ENCODE results near the gene KPRP. TPM values are rescaled to one million over a fixed set of nuclear protein-coding genes. Genes with fewer than 3 reads are reported as not detected.

The KPRP gene
- total and polyA plus RNA-seq, 2 experiments from 2014 or later, result not detected

- no peaks in the 10 kb centered on the region for H4K20me1 ChIP-seq (replicated peaks; ENCODE audit: insufficient read depth)
- no peak for DNase-seq (ENCODE audit: low spot score)
- H2AFZ ChIP-seq, result no peak within 1 kb of the TSS
- no peaks in the 10 kb centered on the region for H3F3A ChIP-seq (replicated peaks; ENCODE audit: low read depth)
- H3K4me2 ChIP-seq, result no peak within 1 kb of the TSS
- Mint-ChIP-seq H3K27me3 (ENCODE audit: insufficient read depth, low read depth, poor library complexity) (peaks cover 8% of the 10 kb centered on the region), H3K4me1 (no peaks in the 10 kb centered on the region), H3K4me3 (no peak within 1 kb of the TSS), H3K36me3 (ENCODE audit: low read depth) (no peaks in the 10 kb centered on the region; the same call in 2 of the 3 replicates), H3K9me3 (peaks cover 5% of the 10 kb centered on the region; the same call in 2 of the 3 replicates), H3K27ac (no peak within 1 kb of the TSS)
- no peaks in the 10 kb centered on the region for H3K79me2 ChIP-seq (replicated peaks; ENCODE audit: insufficient read depth)
- no peaks in the 10 kb centered on the region for H3K4me1 ChIP-seq (ENCODE audit: insufficient read depth)
- no peaks in the 10 kb centered on the region for H3K27me3 ChIP-seq (ENCODE audit: insufficient read depth)
- H3K4me3 ChIP-seq, result no peak within 1 kb of the TSS
- H3K36me3 ChIP-seq (ENCODE audit: insufficient read depth), result no peaks in the 10 kb centered on the region
- no peak for ATAC-seq
- TF ChIP-seq EZH2 (IDR thresholded peaks at IDR 0.05; ENCODE audit: low read depth, unreplicated experiment) (no peak), POLR2AphosphoS5 (IDR thresholded peaks at IDR 0.05; ENCODE audit: low read depth) (no peak), EZH2phosphoT487 (IDR thresholded peaks at IDR 0.05; ENCODE audit: unreplicated experiment) (no peak), ZNF462 (CRISPR knock-in tag; IDR thresholded peaks at IDR 0.05) (no peak)
- TF ChIP-seq, protein P1, sequence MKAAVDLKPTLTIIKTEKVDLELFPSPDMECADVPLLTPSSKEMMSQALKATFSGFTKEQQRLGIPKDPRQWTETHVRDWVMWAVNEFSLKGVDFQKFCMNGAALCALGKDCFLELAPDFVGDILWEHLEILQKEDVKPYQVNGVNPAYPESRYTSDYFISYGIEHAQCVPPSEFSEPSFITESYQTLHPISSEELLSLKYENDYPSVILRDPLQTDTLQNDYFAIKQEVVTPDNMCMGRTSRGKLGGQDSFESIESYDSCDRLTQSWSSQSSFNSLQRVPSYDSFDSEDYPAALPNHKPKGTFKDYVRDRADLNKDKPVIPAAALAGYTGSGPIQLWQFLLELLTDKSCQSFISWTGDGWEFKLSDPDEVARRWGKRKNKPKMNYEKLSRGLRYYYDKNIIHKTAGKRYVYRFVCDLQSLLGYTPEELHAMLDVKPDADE (IDR thresholded peaks at IDR 0.05), result no peak
- no peak within 1 kb of the TSS for H3K27ac ChIP-seq (ENCODE audit: low read depth)
- peaks cover 2% of the 10 kb centered on the region; the same call in 1 of the 2 replicates for H3K9me2 ChIP-seq (ENCODE audit: insufficient read depth)
Observed at GRCh38 chr1:152774875-152775274, 17.1 kb downstream of the KPRP start, which contains the start of gene LCE1F. Gene LCE1F, plus strand, starts transcription at chr1:152775140. Its CDS starts 1,232 bp downstream, at chr1:152776372.

All from GM23338 (cell line).